ENCODE results near the gene COX6B1.
"Not testable (repeated sequence)": the region's sequence is repeated elsewhere in the genome, so short reads cannot be mapped to it uniquely, and the experiment has no call there.

COX6B1 gene

GRCh38 chr19:35669566-35669965 is 21.4 kb downstream of the COX6B1 start:
- no peak for DNase-seq

- peak; percentile 41 for DNase-seq
Measured at GRCh38 chr19:35669974-35670373, 21.9 kb downstream of the COX6B1 start.

- DNase-seq: no peak
Measured at GRCh38 chr19:35670686-35671085, 22.6 kb downstream of the COX6B1 start.

GRCh38 chr19:35671818-35672217 is 23.7 kb downstream of the COX6B1 start:
- DNase-seq: peak; percentile 39

- DNase-seq: peak; percentile 92
Measured at GRCh38 chr19:35673121-35673804, 25.1 kb downstream of the COX6B1 start.

GRCh38 chr19:35675589-35676140 is 27.5 kb downstream of the COX6B1 start:
- no peak for DNase-seq

GRCh38 chr19:35689836-35690235 is 41.7 kb downstream of the COX6B1 start:
- no peak for DNase-seq

- not testable (repeated sequence) for DNase-seq
Measured at GRCh38 chr19:35691106-35691505, 43.0 kb downstream of the COX6B1 start.

GRCh38 chr19:35692010-35692409 is 43.9 kb downstream of the COX6B1 start:
- DNase-seq: peak; percentile 60

- DNase-seq: no peak
Measured at GRCh38 chr19:35693422-35693821, 45.3 kb downstream of the COX6B1 start.

- DNase-seq: peak; percentile 95
Measured at GRCh38 chr19:35693835-35694599, 45.9 kb downstream of the COX6B1 start.

GRCh38 chr19:35695895-35696422 is 47.8 kb downstream of the COX6B1 start:
- DNase-seq: no peak

GRCh38 chr19:35696835-35697234 is 48.7 kb downstream of the COX6B1 start:
- DNase-seq: peak; percentile 52

GRCh38 chr19:35702223-35703012 is 54.3 kb downstream of the COX6B1 start:
- peak; percentile 100 for DNase-seq

GRCh38 chr19:35703343-35703742 is 55.2 kb downstream of the COX6B1 start:
- DNase-seq: peak; percentile 84

GRCh38 chr19:35704218-35704617 is 56.1 kb downstream of the COX6B1 start, which contains the start of gene ZBTB32:
Gene ZBTB32 (plus strand): TSS chr19:35704558. CDS start chr19:35714627, 10,069 bp downstream.
- peak; percentile 33 for DNase-seq

All from DMS53 (cell line).